Mesenteric fat pad (tissue), 1 donor: ENCODE data around the gene ABITRAM. TPM values are rescaled to one million over a fixed set of nuclear protein-coding genes. Genes with fewer than 3 reads are reported as not detected.
"Not testable (repeated sequence)": the region's sequence is repeated elsewhere in the genome, so short reads cannot be mapped to it uniquely, and the experiment has no call there.

ENCODE experiments used
- DNase-seq: peaks from one replicate; pipeline ENCODE4 v3.0.0-alpha.2; 2020; ENCODE audit warnings: low spot score
- long read RNA-seq: library from polyadenylated mRNA; unstranded; transcript quantifications from one replicate; pipeline ENCODE4 v2.0.0, GENCODE V29; 2020
- total RNA-seq: library from RNA; stranded (reverse); fragmentation: NEBNext Ultra II Directional; extraction: Animal tissue kit (Norgen Biotek cat#: 25700); gene quantifications from one replicate; pipeline ENCODE4 v1.2.1, GENCODE V29; 2021
- donor health status: DM: yes; HTN: yes; CAD: no.

ABITRAM gene
- total RNA-seq, result 10.4 TPM
- long read RNA-seq, transcript FAM206A-201 (6 exons, 2,134 nt), result major isoform, 20 of 25 reads
- long read RNA-seq, partial matches to known transcripts, result 0 of 25 reads
- long read RNA-seq, other reads (novel, unspliced or antisense), result 5 of 25 reads

- DNase-seq, result peak; percentile 90
These were observed at the start of gene ABITRAM for GRCh38 chr9:108934323-108934893. ABITRAM (plus strand) TSS chr9:108934400; CDS start chr9:108934487, 87 bp downstream.

- DNase-seq, result no peak
These were observed 49.5 kb upstream of the ABITRAM start for GRCh38 chr9:108884701-108885100.

- DNase-seq, result no peak
These were observed 48.4 kb upstream of the ABITRAM start for GRCh38 chr9:108885643-108886348.

- not testable (repeated sequence) for DNase-seq
These were observed 47.5 kb upstream of the ABITRAM start for GRCh38 chr9:108886594-108887271.

- DNase-seq, result no peak
These were observed 44.5 kb upstream of the ABITRAM start for GRCh38 chr9:108889649-108890067.

GRCh38 chr9:108894225-108894997, 39.8 kb upstream of the ABITRAM start:
- DNase-seq, result no peak

GRCh38 chr9:108897324-108898096, 36.7 kb upstream of the ABITRAM start:
- DNase-seq, result no peak

GRCh38 chr9:108899023-108899695, 35.0 kb upstream of the ABITRAM start:
- DNase-seq, result not testable (repeated sequence)

- no peak for DNase-seq
These were observed 34.0 kb upstream of the ABITRAM start for GRCh38 chr9:108900176-108900575.

- DNase-seq, result no peak
These were observed 30.6 kb upstream of the ABITRAM start for GRCh38 chr9:108903420-108904103.

GRCh38 chr9:108904161-108904560, 30.0 kb upstream of the ABITRAM start:
- no peak for DNase-seq

GRCh38 chr9:108905494-108905893, 28.7 kb upstream of the ABITRAM start:
- no peak for DNase-seq

GRCh38 chr9:108910402-108910801, 23.8 kb upstream of the ABITRAM start:
- DNase-seq, result no peak

GRCh38 chr9:108910914-108911313, 23.3 kb upstream of the ABITRAM start:
- no peak for DNase-seq

GRCh38 chr9:108911820-108912219, 22.4 kb upstream of the ABITRAM start:
- no peak for DNase-seq

GRCh38 chr9:108913391-108913790, 20.8 kb upstream of the ABITRAM start:
- no peak for DNase-seq

GRCh38 chr9:108919517-108919916, 14.7 kb upstream of the ABITRAM start:
- DNase-seq, result no peak

GRCh38 chr9:108920401-108920800, 13.8 kb upstream of the ABITRAM start:
- DNase-seq, result not testable (repeated sequence)

- no peak for DNase-seq
These were observed 13.0 kb upstream of the ABITRAM start for GRCh38 chr9:108921200-108921599.
